Gastroesophageal sphincter (tissue), 4 donors: ENCODE measurements around the gene MAGEA4. TPM values are rescaled to one million over a fixed set of nuclear protein-coding genes. Genes with fewer than 3 reads are reported as not detected.

Experiments
- ATAC-seq: fragments of 150-250 bp; one replicate; pipeline ENCODE4 v1.9.1; 2016; ENCODE audit warnings: mild to moderate bottlenecking, moderate library complexity
- H3K27ac ChIP-seq, 4 donors: fragments of 200-600 bp; sonication (generic) in 3 of 4; 1 replicate in 3 of 4; 2 replicates in 1 of 4; pipeline ENCODE4 v1.5.1; 2016 to 2019
- H3K27me3 ChIP-seq: fragments of 200-600 bp; sonication (generic); one replicate; pipeline ENCODE4 v1.5.1; 2019
- H3K36me3 ChIP-seq, 2 donors: fragments of 200-600 bp; sonication (generic); one replicate each; pipeline ENCODE4 v1.5.1; 2019; ENCODE audit warnings: control low read depth in 1 of 2
- H3K4me1 ChIP-seq, 3 donors: fragments of 200-600 bp; sonication (generic); 1 replicate in 2 of 3; 2 replicates in 1 of 3; pipeline ENCODE4 v1.5.1; 2016 to 2019; ENCODE audit warnings: control low read depth in 2 of 3
- H3K4me3 ChIP-seq, 2 donors: fragments of 200-600 bp; sonication (generic); one replicate each; pipeline ENCODE4 v1.5.1; 2019; ENCODE audit warnings: mild to moderate bottlenecking in 1 of 2, moderate library complexity in 1 of 2
- H3K9me3 ChIP-seq, 3 donors: fragments of 200-600 bp; sonication (generic); one replicate each; pipeline ENCODE4 v1.5.1; 2017 to 2019; ENCODE audit warnings: control low read depth in 2 of 3
- EP300 ChIP-seq: sonication (generic); formaldehyde crosslinking; IDR thresholded peaks from one replicate; pipeline ENCODE4 v1.6.1; 2017; ENCODE audit warnings: antibody characterized with exemption, mild to moderate bottlenecking
- POLR2A ChIP-seq, 2 donors: fragments of 450-650 bp; IDR thresholded peaks; one replicate each; pipeline ENCODE4 v1.6.1; 2017; ENCODE audit warnings: antibody characterized with exemption in 2 of 2, mild to moderate bottlenecking in 2 of 2, moderate library complexity in 1 of 2
- POLR2AphosphoS5 ChIP-seq: sonication (generic); formaldehyde crosslinking; IDR thresholded peaks from one replicate; pipeline ENCODE4 v1.6.1; 2017; ENCODE audit warnings: antibody characterized with exemption
- WGBS, 2 donors: methylation state at CpG; one replicate each; pipeline ENCODE4 v1.1.5; 2018; ENCODE audit warnings: low coverage in 1 of 2; 5-methylcytosine and 5-hydroxymethylcytosine counted together
- total RNA-seq, 4 donors: library from RNA; depleted of rRNA; stranded (reverse); fragments of >200 nt; gene quantifications; one replicate each; pipeline ENCODE4 v1.1.0, GENCODE V29; 2016
- TF ChIP-seq, protein P1 (sequence below), 4 experiments: fragments of 200-600 bp in 2 of 4; fragments of 450-650 bp in 2 of 4; sonication (generic) in 1 of 4; IDR thresholded peaks; one replicate each; pipeline ENCODE4 v1.5.1; 2017 to 2019; ENCODE audit warnings: antibody characterized with exemption in 4 of 4, mild to moderate bottlenecking in 2 of 4, moderate library complexity in 2 of 4

Gene MAGEA4
- total RNA-seq, 4 donors from 2014 or later, result not detected

- Histone ChIP-seq H3K27ac (no peak overlapping the region), H3K27me3 (no peaks in the 10 kb centered on the region), H3K9me3 (no peaks in the 10 kb centered on the region), H3K36me3 (peaks cover 0 to 18% of the 10 kb centered on the region in 2 donors), H3K4me1 (no peaks in the 10 kb centered on the region), H3K4me3 (no peak overlapping the region)
- TF ChIP-seq POLR2AphosphoS5, result no peak
- TF ChIP-seq, protein P1, sequence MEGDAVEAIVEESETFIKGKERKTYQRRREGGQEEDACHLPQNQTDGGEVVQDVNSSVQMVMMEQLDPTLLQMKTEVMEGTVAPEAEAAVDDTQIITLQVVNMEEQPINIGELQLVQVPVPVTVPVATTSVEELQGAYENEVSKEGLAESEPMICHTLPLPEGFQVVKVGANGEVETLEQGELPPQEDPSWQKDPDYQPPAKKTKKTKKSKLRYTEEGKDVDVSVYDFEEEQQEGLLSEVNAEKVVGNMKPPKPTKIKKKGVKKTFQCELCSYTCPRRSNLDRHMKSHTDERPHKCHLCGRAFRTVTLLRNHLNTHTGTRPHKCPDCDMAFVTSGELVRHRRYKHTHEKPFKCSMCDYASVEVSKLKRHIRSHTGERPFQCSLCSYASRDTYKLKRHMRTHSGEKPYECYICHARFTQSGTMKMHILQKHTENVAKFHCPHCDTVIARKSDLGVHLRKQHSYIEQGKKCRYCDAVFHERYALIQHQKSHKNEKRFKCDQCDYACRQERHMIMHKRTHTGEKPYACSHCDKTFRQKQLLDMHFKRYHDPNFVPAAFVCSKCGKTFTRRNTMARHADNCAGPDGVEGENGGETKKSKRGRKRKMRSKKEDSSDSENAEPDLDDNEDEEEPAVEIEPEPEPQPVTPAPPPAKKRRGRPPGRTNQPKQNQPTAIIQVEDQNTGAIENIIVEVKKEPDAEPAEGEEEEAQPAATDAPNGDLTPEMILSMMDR (IDR thresholded peaks at IDR 0.05), result no peak
- 92% methylated on average over 5 of the region's 6 CpGs; no CpG with 5 or more reads in 1 of the 2 donors for WGBS, 2 donors
- no peak for ATAC-seq
Observed at GRCh38 chrX:151966236-151966635, 53.5 kb downstream of the MAGEA4 start.

DNA sequence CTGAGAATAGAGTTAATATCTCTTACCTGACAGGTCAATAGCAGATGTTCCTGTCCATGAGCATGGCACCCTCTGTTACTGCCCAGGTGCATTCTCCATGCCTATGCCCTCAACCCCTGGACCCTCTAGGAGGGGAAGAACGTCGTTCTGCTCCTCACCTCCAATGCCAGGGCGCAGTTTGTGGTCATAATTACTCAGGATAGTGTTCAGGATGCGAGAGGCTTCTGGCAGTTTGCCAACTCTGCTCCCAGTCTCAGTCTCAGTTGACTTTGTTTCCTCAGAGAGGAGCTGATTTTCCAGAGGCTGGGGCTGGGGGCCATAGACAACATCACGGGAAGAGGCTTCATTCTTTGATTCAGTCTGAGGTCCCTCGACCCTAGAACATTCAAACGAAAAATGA, 57.3 kb downstream of the MAGEA4 start:
- Histone ChIP-seq H3K9me3 (no peaks in the 10 kb centered on the region), H3K4me1 (no peaks in the 10 kb centered on the region), H3K36me3 (peaks cover 0 to 18% of the 10 kb centered on the region in 2 donors), H3K4me3 (no peak overlapping the region), H3K27ac (no peak overlapping the region), H3K27me3 (no peaks in the 10 kb centered on the region)
- ATAC-seq, result no peak
- TF ChIP-seq POLR2AphosphoS5 (no peak), POLR2A (IDR thresholded peaks at IDR 0.05) (no peak), EP300 (no peak)
- TF ChIP-seq, protein P1 (IDR thresholded peaks at IDR 0.05), result no peak
- WGBS, 2 donors, result 72% methylated on average over 3 of the region's 7 CpGs; no CpG with 5 or more reads in 1 of the 2 donors

DNA sequence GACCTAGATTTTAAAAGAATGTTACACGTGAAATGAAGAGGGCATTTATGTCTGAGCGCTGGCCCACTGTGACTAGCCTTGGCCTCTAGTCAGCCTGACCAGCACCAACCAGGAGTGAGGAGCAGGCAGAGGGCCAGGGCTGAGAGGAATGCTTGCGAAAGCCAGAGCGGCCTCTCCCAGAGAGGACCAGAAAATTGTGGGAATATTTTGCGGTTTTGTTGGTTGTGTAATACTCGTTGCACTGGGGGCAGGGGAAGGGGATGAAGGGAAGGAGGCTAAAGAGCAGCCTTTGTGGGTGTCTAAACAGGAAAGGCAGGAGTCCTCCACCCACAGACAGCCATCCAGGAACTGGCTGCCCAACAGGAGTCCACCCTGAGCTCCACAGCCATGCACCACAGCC, 58.0 kb downstream of the MAGEA4 start:
- H3K27ac ChIP-seq, result no peak overlapping the region
- 60 to 65% methylated on average over 1 to 6 of the region's 6 CpGs for WGBS, 2 donors
- no peak for TF ChIP-seq POLR2A (IDR thresholded peaks at IDR 0.05)
- no peak for TF ChIP-seq POLR2AphosphoS5
- TF ChIP-seq, protein P1 (IDR thresholded peaks at IDR 0.05), result no peak
- no peak for TF ChIP-seq EP300

GRCh38 chrX:151973060-151973661, 60.5 kb downstream of the MAGEA4 start:
- peaks cover 0 to 14% of the 10 kb centered on the region in 2 donors for H3K36me3 ChIP-seq

More for the DNA sequence above, 58.0 kb downstream of the MAGEA4 start:
- Histone ChIP-seq H3K4me3 (no peak overlapping the region), H3K27me3 (no peaks in the 10 kb centered on the region), H3K4me1 (no peaks in the 10 kb centered on the region), H3K36me3 (peaks cover 0 to 18% of the 10 kb centered on the region in 2 donors), H3K9me3 (no peaks in the 10 kb centered on the region)
- peak; percentile 60 for ATAC-seq

More at GRCh38 chrX:151973060-151973661, 60.5 kb downstream of the MAGEA4 start:
- Histone ChIP-seq H3K27ac (peak overlapping the region in 3 of 4 donors; percentile 67 to 83 (median 70)), H3K27me3 (no peaks in the 10 kb centered on the region), H3K4me1 (no peaks in the 10 kb centered on the region), H3K4me3 (peak overlapping the region; percentile 60 to 68), H3K9me3 (no peaks in the 10 kb centered on the region)
- WGBS, 2 donors, result 40 to 80% methylated on average over 2 of the region's 4 CpGs
- ATAC-seq, result no peak
- no peak for TF ChIP-seq EP300
- TF ChIP-seq POLR2A (IDR thresholded peaks at IDR 0.05), result no peak
- TF ChIP-seq, protein P1 (IDR thresholded peaks at IDR 0.05), result no peak
- no peak for TF ChIP-seq POLR2AphosphoS5
